SH-SY5Y (cell line): Measurements from ENCODE around the gene SERPINH1.

Experiments used
- GATA2 ChIP-seq: IDR thresholded peaks from 2 replicates; pipeline ENCODE4 v1.6.1; 2011; ENCODE audit warnings: mild to moderate bottlenecking, low read depth, low read length
- GATA3 ChIP-seq: IDR thresholded peaks from 2 replicates; pipeline ENCODE4 v1.6.1; 2011; ENCODE audit warnings: low read depth, mild to moderate bottlenecking, low read length, moderate library complexity

- TF ChIP-seq GATA2 = no peak
- no peak for TF ChIP-seq GATA3
Measured at GRCh38 chr11:75513250-75513649, 48.8 kb upstream of the SERPINH1 start.
